Epithelial cell of esophagus (primary cell): ENCODE data around the gene CCNY.
"Not testable (repeated sequence)": the region's sequence is repeated elsewhere in the genome, so short reads cannot be mapped to it uniquely, and the experiment has no call there.

ENCODE experiments used
- DNase-seq: peaks from one replicate; pipeline ENCODE4 v3.0.0; 2010; ENCODE audit warnings: low read depth
- H3K4me3 ChIP-seq: 2 replicates; pipeline ENCODE4 v1.5.1; 2011; ENCODE audit warnings: mild to moderate bottlenecking, low read length, control low read depth
- CTCF ChIP-seq: IDR thresholded peaks from 2 replicates; pipeline ENCODE4 v1.5.1; 2011; ENCODE audit warnings: low read depth, mild to moderate bottlenecking, low read length, control low read depth, inconsistent platforms; ENCODE audit not compliant: insufficient read depth; ENCODE audit errors: missing control alignments

The CCNY gene

GRCh38 chr10:35348609-35349388 is 12.5 kb downstream of the CCNY start:
- no peak for TF ChIP-seq CTCF
- DNase-seq = no peak
- H3K4me3 ChIP-seq = no peak overlapping the region

- no peak for DNase-seq
- H3K4me3 ChIP-seq = no peak overlapping the region
- TF ChIP-seq CTCF = no peak
Measured at GRCh38 chr10:35349389-35349915, 13.1 kb downstream of the CCNY start.

- DNase-seq = no peak
- H3K4me3 ChIP-seq = no peak overlapping the region
- TF ChIP-seq CTCF = no peak
Measured at GRCh38 chr10:35351021-35351420, 14.7 kb downstream of the CCNY start.

- DNase-seq = no peak
- no peak overlapping the region for H3K4me3 ChIP-seq
- TF ChIP-seq CTCF = no peak
Measured at GRCh38 chr10:35352097-35352496, 15.8 kb downstream of the CCNY start.

GRCh38 chr10:35352512-35352911 is 16.2 kb downstream of the CCNY start:
- no peak for DNase-seq
- no peak for TF ChIP-seq CTCF
- H3K4me3 ChIP-seq = no peak overlapping the region

- no peak for DNase-seq
- H3K4me3 ChIP-seq = no peak overlapping the region
- no peak for TF ChIP-seq CTCF
Measured at GRCh38 chr10:35353395-35353794, 17.1 kb downstream of the CCNY start.

- peak; percentile 75 for DNase-seq
- no peak for TF ChIP-seq CTCF
- H3K4me3 ChIP-seq = no peak overlapping the region
Measured at GRCh38 chr10:35353805-35354204, 17.5 kb downstream of the CCNY start.

- DNase-seq, H3K4me3 ChIP-seq: not testable (repeated sequence)
Measured at GRCh38 chr10:35354257-35354656, 17.9 kb downstream of the CCNY start.
